GM19023 (cell line): ENCODE results near the gene TEAD3.
A peak's percentile ranks its signal among the peaks of the same experiment; 100 is the strongest.
"Not testable (repeated sequence)": the region's sequence is repeated elsewhere in the genome, so short reads cannot be mapped to it uniquely, and the experiment has no call there.

Experiments
- ATAC-seq: cut with Tn5 transposase; IDR thresholded peaks from one replicate; pipeline ENCODE4 v1.9.1; 2021; ENCODE audit warnings: mild to moderate bottlenecking, moderate library complexity; ENCODE audit not compliant: unreplicated experiment

Gene TEAD3

DNA sequence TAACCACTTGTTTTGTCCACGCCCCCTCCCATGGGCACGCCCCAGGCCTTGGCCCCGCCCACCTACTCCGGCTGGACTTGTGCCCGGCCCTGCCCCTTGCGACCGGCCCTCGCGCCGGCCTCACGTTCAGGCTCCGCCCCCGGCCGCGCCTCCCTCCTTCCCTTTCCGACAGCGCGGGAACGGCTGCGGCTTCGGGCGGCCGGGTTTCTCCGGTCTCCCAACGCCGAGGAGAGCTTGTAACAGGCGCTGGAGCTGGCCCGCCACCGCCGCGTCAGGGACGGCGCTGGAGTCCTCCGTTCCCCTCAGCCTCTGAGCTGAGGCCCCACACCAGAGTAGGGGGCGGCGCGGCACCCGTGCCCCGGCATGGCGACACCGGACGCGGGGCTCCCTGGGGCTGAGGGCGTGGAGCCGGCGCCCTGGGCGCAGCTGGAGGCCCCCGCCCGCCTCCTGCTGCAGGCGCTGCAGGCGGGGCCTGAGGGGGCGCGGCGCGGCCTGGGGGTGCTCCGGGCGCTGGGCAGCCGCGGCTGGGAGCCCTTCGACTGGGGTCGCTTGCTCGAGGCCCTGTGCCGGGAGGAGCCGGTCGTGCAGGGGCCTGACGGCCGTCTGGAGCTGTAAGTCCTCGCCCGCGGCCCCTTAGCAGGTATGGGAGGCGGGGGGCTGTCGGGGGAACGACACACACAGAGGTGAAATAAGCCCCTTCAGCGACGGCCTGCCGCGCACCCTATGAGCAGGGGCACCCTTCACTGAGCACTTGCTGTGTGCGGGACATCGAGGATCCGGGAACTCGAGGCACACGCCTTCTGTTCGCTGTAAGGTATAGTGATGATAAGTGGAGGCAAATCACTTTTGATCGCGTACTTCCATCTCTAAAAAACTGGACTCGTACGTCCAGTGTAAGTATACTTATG lies 44.4 kb downstream of the TEAD3 start, which contains the start of gene FANCE:
Gene FANCE, plus strand, starts transcription at position 156 of the 908 bp plus-strand sequence. Its CDS starts 208 bp downstream, at position 364.
- ATAC-seq, result peak; percentile 94

DNA sequence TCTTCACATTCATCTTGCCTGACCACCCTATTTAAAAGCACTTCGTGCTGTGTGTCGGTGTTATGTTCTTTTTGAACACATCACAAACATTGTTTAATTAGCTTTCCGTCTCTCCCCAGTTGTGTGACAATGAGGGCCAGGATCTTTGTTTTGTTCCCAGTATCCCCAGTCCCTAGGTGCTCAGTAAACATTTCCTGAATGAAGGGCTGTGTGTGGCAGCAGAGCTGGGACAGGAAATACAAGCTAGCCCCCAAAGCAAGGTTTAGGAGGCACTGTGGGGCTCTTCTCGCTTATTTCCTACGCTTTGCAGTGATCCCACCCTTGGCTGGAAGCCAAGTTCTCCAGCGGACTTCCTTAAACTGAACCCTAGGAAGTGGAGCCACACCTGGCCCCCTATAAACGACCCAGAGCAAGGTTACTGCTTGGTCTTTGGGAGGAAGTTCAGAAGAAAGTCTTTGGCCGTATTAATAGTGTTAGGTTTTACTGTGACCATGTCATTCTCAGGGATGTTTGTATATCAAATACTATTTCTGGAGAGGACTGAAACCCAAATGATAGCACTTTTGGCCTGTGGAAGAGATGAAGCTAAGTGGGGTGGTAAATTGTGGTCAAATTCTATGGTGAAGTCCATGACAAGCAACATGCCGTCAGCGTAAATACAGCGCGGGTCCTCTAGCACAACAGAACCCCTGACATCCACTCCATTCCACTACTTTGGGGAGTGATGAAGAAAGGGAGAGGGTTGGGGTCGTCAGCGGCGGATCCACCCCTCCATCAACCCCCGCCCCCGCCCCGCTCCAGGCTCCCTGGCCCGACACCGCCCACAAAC lies 45.3 kb downstream of the TEAD3 start:
- ATAC-seq, result no peak

DNA sequence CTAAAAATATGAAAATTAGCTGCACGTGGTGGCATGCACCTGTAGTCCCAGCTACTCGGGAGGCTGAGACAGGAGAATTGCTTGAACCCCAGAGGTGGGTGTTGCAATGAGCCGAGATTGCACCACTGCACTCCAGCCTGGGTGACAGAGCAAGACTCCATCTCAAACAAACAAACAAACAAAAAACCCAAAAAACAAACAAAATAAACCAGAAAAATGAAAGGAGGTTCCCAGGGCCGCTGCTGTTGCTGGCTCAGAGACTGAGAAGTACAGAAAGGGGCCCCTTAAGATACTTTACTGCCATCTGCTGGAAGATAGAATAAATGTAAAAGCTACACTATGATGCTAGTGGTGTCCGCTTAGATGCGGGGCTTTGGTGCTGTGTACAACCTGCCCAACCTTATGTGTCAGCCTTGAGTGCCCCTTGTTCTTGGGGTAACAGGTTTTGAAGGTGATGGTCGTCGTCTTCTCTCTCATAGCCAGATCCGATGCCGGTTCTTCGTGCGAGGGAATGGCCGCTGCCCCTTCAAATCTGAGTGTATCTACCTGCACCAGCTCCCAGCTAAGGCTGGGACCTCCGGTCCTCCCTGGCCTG lies 47.5 kb downstream of the TEAD3 start:
- ATAC-seq, result no peak

DNA sequence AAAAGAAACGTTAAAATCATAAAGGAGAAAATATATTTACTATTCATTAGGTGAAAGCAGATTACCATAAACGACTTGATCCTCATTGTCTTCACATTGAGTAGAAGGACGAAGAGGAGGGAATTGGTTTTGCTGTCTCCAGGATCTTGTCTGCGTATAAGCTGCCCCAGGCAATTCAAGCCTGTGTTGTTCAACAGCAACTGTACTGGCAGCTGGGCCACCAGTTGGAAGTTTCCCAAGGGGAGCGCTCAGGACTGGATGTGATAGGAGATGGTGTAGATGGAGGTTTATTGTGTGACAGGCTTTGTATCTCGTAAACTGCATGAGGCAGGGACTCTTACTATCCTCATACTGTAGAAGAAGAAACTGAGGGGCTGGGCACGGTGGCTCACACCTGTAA lies 48.7 kb downstream of the TEAD3 start:
- ATAC-seq, result no peak

DNA sequence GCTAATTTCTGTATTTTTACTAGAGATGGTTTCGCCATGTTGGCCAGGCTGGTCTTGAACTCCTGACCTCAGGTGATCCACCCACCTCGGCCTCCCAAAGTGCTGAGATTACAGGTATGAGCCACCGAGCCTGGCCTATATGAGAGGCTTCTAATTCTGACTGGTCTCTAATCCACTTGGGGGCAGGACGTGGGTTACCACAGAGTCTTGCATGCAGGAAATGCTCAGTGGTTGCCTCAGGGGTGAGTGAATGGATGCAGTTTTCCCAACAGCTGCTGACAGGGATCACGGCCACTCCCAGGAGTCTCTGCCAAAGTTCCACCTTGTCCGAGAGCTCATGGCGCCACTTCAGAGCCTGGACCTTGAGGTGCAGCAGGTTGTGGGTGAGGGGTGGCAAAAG lies 51.2 kb downstream of the TEAD3 start:
- no peak for ATAC-seq

DNA sequence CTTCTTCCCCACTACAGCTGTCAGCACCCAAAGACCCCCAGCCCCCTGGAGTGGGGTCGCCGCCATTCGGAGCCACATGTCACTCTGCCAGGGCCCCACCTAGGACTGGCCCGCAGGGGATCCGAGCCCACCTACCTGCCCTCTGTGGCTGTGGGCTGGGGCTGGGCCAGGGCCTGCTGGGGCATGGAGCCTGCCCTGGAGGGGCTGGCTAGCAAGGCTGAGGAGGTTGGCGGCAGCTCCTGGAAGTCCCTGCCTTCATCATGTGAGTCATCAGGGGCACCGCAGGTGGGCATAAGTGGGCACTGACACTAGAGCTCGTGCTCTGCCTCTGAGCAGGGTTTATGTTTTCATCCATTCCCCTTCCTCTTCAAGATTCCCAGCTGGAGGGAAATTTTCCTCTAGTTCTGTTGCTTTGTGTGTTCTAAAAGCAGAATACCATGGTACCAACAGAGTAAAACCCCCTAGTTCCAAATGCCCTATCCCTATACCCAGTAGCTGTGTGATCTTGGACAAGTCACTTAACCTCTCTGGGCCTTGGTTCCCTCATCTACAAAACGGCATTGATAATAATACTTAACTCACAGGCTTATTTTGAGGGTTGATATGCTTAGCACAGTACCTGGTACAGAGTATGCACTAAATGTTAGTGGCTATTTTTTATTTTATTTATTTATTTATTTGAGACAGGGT lies 53.4 kb downstream of the TEAD3 start:
- ATAC-seq, result no peak

DNA sequence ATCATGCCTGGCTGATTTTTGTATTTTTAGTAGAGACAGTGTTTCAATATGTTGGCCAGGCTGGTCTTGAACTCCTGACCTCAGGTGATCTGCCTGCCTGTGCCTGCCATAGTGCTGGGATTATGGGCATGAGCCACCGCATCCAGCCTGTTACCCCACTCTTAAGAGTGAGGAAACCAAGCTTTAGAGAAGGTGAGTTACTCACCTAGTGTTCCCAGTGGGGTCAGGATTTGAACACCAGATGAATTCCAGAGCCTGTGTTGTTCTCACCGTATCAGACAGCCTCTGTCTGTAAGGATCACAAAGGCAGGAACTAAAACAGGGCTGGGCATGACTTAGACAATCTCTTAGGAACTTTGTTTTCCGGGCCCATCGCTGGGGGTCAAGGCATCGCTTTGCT lies 54.2 kb downstream of the TEAD3 start:
- ATAC-seq, result no peak

DNA sequence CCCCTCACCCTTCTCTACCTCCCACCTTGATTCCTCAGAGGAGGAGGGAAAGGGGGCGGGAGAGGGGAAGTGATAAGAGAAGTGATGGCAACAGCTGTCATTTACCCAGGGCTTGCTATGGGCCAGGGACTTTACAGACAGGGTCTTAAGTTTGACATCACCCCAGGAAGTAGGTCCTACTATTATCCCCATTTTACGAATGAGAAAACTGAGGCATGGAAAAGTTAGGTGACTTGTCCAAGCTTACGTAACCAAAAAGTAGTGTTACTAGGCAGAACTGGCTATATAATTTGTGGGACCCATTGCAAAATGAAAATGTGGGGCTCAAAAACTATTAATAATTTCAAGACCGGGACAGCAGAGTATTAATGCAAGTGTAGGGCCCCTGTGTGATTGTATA lies 55.2 kb downstream of the TEAD3 start:
- ATAC-seq, result no peak

DNA sequence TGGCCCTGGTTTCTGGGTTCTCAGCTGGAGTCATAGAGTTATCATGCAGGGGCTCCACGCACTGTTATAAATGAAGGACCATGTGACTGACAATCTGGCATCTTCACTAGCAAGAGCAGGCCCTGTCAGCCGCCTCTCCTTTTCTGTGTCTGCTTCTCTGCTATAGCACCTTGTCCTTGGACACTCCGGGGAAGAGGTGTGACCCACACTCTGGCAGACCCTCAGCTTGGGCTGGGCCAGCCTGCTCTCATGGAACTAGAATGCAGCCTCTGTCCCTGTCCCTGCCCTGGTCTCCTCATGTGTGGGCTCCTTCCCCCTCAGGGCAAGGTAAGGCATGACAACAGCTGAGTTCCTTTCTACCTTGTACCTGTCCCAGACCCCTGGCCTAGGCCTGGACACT lies 55.7 kb downstream of the TEAD3 start:
- no peak for ATAC-seq

DNA sequence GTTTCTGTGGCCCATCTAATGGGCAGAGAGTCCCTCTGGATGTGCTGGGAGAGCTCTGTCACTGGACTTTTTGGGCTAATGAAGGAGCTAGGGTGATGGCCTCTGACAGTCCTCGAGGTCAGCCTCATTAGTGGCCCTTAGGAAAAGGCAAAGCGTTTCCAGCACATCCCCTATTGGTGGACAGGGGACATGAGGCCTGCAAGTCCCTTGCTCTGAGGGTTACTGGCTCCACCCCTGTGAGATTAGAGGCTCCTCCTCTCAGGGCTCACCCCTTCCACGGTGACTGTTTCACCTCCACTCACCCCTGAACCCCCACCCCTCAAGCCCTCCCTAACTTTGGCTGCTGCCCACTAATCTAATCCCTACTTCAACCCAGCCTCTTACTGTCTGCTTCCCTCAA lies 57.6 kb downstream of the TEAD3 start:
- ATAC-seq, result no peak

DNA sequence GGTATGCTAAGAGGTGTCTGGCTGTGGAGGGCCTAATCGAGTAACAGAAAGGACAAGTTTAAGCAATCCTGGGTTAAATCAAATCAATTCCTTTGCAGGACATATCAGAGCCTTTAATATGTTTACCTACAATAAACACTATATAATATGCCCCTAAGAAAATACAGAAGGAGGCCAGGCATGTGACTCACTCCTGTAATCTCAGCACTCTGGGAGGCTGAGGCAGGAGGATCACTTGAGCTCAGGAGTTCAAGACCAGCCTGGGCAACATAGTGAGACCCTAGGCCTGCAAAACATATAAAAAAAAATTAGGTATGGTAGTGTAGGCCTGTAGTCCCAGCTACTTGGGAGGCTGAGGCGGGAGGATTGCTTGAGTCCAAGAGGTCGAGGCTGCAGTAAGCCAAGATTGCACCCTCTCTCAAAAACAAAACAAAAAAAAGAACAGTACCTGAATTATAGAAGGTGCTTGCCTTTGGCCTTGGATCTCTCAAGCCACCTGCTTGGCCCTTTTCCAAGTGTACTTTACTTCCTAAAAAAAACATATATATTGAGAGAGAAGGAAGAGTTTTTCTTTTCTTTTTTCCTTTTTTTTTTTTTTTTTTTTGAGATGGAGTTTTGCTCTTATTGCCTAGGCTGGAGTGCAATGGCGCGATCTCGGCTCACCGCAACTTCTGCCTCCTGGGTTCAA lies 58.4 kb downstream of the TEAD3 start:
- ATAC-seq, result not testable (repeated sequence)

DNA sequence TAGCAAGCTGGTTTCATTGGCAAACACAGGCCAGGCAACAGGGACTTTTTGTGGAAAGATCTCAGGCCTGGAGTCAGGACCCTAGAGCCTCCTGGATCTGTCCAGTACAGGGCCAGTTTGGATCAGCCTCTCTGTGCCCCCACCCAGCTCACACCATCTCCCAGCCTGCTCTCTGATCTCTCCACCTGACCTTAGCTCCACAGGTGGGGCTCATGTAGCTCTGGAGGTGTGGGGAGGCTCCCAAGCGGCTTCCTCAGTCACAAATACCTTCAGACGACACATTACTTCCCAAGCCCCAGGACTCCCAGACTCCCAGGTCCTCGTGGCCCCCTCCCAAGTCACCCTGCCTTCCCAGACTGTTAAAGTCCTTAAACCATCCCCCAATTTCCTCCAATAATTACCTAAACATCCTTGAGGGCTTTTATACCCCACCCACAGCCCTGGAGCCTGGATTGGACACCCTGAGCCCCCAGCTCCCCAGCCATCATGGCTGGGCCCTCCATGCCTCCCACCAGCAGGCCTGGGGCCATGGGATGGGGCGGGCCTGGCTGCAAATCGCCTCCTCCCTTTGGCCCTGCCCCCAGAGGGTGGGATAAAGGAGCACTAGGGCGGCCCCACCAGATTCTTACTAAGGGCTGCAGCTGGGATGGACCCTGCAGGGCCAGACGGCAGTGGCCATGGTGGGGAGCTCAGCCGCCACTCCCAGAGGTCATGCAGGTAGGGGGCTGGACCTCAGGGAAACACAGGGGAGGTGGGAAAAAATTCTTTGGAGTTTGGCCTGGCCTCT lies 60.6 kb downstream of the TEAD3 start:
- no peak for ATAC-seq

DNA sequence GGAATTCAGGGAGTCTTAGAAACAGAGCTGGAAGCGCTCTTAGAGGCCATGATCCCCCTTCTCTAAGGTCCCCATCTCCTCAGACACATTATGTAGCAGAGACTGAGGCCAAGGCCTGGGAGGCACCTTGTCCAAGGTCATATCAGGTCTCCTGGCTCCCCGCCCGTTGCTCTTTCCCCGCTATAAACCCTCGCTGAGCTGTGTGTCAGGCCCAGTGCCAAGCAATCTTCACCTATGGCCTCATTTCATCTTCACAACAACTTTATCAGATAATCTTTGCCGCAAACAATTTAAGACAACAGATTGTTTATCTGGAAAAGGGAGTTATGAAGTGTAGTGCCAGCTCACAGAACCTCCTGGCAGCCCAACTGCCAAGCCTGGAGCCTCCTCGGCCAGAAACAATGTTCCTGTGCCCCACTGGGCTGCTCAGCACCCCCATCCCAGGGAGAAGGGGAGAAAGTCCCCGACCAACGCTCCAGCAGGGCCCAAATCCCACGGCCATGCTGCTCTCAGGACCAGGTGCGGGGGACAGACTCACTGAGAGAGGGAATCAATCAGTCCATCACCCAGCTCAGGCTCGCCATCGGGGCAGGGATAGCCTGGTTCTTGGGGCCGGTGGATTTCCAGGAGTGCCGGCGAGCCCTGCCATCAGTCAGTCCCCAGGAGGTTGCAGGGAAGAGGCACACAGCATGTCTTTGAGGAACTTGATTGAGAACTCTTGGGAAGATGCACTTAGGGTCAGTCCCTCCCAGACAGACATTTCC lies 61.6 kb downstream of the TEAD3 start:
- no peak for ATAC-seq

DNA sequence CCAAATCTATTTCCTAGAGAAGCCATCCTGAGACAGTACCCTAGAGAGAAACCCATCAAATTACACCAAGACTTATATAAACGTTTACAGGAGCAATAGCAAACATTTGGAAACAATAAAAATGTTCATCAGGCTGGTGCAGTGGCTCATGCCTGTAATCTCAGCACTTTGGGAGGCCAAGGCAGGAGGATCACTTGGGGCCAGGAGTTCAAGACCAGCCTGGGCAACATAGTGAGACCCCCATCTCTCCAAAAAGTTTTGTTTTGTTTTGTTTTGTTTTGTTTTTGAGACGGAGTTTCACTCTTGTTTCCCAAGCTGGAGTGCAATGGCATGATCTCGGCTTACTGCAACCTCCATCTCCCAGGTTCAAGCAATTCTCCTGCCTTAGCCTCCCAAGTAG lies 64.2 kb downstream of the TEAD3 start:
- not testable (repeated sequence) for ATAC-seq

DNA sequence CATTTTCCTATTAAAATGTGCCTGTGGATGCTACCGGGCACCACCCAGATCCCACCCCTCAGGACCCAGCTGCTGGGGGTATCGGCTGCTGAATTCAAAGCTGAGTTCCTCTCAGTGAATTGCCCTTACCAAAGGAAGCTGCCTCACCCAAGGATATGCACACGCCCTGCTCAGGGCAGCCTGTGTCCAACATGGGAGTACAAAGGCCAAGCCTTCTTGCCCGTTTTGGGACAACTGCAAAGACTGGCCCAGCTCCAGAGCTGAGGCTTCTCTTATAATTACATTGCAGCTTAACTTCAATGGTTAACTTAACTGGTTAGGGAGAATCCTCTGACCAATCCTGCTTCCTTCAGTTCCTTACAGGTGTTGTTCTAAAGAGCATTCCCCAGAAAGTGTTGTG lies 64.6 kb downstream of the TEAD3 start:
- ATAC-seq, result no peak

DNA sequence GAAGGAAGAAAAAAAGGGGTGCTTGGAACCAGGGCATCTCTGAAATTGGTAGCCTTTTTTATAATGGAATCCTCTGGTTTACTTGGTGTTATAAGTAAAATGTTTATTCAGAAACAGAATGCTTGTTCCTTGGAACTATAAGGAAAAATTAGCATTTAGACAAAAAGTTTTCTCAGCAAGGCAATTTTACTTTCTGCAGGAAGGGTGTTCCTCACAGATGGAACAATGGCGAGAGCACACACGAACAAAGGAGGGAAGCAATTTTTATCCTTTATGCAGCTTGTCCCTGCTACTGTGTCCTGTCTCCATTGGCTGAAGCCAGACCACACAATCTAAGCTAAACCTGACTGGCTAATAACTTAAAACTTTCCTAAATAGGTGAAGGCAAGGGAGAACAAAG lies 67.4 kb downstream of the TEAD3 start:
- no peak for ATAC-seq

DNA sequence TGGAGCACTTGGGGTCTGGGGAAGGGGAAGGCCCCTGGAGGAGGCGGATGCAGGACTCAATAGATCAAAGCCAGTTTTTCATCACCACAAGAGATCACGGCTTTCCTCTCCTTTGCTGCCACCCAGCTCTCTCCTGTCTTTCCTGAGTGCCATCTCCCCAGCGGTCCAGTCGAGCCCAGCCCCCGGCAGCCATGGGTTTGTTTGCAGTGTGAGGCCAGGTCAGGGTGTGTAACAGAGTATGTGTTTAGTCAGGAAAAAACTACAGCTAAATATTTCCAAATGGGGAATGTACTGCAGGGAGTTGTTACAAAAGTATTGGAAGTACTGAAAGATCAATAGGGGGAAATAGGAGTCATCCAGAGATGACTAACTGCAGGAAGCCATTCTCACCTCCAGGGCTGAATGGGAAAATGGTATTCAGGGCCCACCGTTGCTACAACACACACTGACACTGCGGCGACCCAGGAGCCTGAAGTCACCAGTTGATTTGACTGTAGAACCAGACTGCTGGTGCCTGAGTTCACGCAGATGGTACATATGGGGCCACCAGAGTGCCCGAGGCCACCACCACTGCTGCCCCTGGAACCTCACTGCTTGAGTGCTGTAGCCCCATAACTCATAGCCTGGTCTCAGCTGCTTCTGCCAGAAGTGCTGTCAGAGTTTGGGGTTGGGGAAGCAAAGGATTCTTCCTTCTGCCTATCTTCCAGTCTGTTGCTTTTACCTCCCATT lies 68.3 kb downstream of the TEAD3 start:
- no peak for ATAC-seq

DNA sequence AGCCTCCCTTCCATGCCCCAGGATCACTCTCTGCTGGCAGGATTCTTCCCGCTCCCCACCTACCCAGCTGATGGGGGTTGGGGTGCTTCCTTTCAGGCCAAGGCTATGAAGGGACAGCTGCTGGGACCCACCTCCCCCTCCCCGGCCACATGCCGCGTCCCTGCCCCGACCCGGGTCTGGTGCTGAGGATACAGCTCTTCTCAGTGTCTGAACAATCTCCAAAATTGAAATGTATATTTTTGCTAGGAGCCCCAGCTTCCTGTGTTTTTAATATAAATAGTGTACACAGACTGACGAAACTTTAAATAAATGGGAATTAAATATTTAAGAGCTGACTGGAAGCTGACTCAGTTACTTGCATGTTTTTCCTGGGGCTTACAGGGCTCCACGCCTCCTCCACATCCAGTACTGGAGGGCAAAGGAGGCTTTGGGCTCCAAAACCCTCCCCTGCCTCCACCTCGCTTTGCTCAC lies 69.0 kb downstream of the TEAD3 start:
- ATAC-seq, result no peak
